Subcutaneous abdominal adipose tissue (tissue), 5 donors: ENCODE data around the gene ABCC4.

Experiments
- H3K27ac ChIP-seq: one replicate; pipeline ENCODE4 v1.7.0; 2013; ENCODE audit warnings: low read depth, mild to moderate bottlenecking, inconsistent platforms, low read length, moderate library complexity
- H3K27me3 ChIP-seq, 5 donors: one replicate each; pipeline ENCODE4 v1.7.0; 2013; ENCODE audit warnings: low read length in 5 of 5, inconsistent platforms in 1 of 5; ENCODE audit not compliant: control insufficient read depth in 5 of 5, insufficient read depth in 4 of 5
- H3K36me3 ChIP-seq, 5 donors: one replicate each; pipeline ENCODE4 v1.7.0; 2013; ENCODE audit warnings: low read length in 5 of 5; ENCODE audit not compliant: control insufficient read depth in 5 of 5, insufficient read depth in 5 of 5
- H3K4me1 ChIP-seq, 5 donors: one replicate each; pipeline ENCODE4 v1.7.0; 2013; ENCODE audit warnings: low read length in 5 of 5, mild to moderate bottlenecking in 3 of 5, moderate library complexity in 1 of 5; ENCODE audit not compliant: control insufficient read depth in 5 of 5, insufficient read depth in 5 of 5
- H3K4me3 ChIP-seq, 5 donors: one replicate each; pipeline ENCODE4 v1.7.0; 2013; ENCODE audit warnings: low read length in 5 of 5, low read depth in 1 of 5
- H3K9ac ChIP-seq, 5 donors: one replicate each; pipeline ENCODE4 v1.7.0; 2013; ENCODE audit warnings: low read length in 5 of 5, mild to moderate bottlenecking in 4 of 5, moderate library complexity in 3 of 5
- H3K9me3 ChIP-seq, 5 donors: one replicate each; pipeline ENCODE4 v1.7.0; 2013; ENCODE audit warnings: low read length in 5 of 5; ENCODE audit not compliant: control insufficient read depth in 5 of 5
- donor health status: healthy.
- donor health status: healthy.
- donor health status: healthy.
- donor health status: healthy.
- donor health status: healthy.

Gene ABCC4

GRCh38 chr13:95224064-95224463, 77.2 kb downstream of the ABCC4 start:
- no peak overlapping the region for H3K27ac ChIP-seq
- no peaks in the 10 kb centered on the region for H3K9me3 ChIP-seq
- no peak overlapping the region for H3K4me3 ChIP-seq
- H3K9ac ChIP-seq, result no peak overlapping the region
- H3K36me3 ChIP-seq, result no peaks in the 10 kb centered on the region
- H3K4me1 ChIP-seq, result no peaks in the 10 kb centered on the region
- no peaks in the 10 kb centered on the region for H3K27me3 ChIP-seq

- no peak overlapping the region for H3K4me3 ChIP-seq
- no peaks in the 10 kb centered on the region for H3K36me3 ChIP-seq
- H3K9me3 ChIP-seq, result no peaks in the 10 kb centered on the region
- no peaks in the 10 kb centered on the region for H3K4me1 ChIP-seq
- no peaks in the 10 kb centered on the region for H3K27me3 ChIP-seq
- no peak overlapping the region for H3K9ac ChIP-seq
- no peak overlapping the region for H3K27ac ChIP-seq
Measured at GRCh38 chr13:95222733-95223018, 78.6 kb downstream of the ABCC4 start.

GRCh38 chr13:95221971-95222732, 79.1 kb downstream of the ABCC4 start:
- no peak overlapping the region for H3K4me3 ChIP-seq
- H3K4me1 ChIP-seq, result no peaks in the 10 kb centered on the region
- no peaks in the 10 kb centered on the region for H3K9me3 ChIP-seq
- H3K27ac ChIP-seq, result no peak overlapping the region
- no peaks in the 10 kb centered on the region for H3K27me3 ChIP-seq
- no peak overlapping the region for H3K9ac ChIP-seq
- no peaks in the 10 kb centered on the region for H3K36me3 ChIP-seq

- H3K27ac ChIP-seq, result no peak overlapping the region
- no peak overlapping the region for H3K4me3 ChIP-seq
- no peaks in the 10 kb centered on the region for H3K36me3 ChIP-seq
- no peaks in the 10 kb centered on the region for H3K4me1 ChIP-seq
- no peaks in the 10 kb centered on the region for H3K9me3 ChIP-seq
- H3K9ac ChIP-seq, result no peak overlapping the region
- H3K27me3 ChIP-seq, result no peaks in the 10 kb centered on the region
Measured at GRCh38 chr13:95220611-95221010, 80.6 kb downstream of the ABCC4 start.

- Histone ChIP-seq H3K4me3 (no peak overlapping the region), H3K4me1 (peaks cover 0 to 4% (median 0%) of the 10 kb centered on the region in 5 donors), H3K27ac (no peak overlapping the region), H3K9ac (no peak overlapping the region), H3K9me3 (no peaks in the 10 kb centered on the region), H3K27me3 (no peaks in the 10 kb centered on the region), H3K36me3 (no peaks in the 10 kb centered on the region)
Measured at GRCh38 chr13:95217920-95218830, 83.1 kb downstream of the ABCC4 start.

GRCh38 chr13:95216182-95216581, 85.1 kb downstream of the ABCC4 start:
- Histone ChIP-seq H3K9me3 (no peaks in the 10 kb centered on the region), H3K36me3 (no peaks in the 10 kb centered on the region)

GRCh38 chr13:95212983-95213850, 88.0 kb downstream of the ABCC4 start:
- H3K36me3 ChIP-seq, result no peaks in the 10 kb centered on the region
- no peak overlapping the region for H3K9ac ChIP-seq
- no peak overlapping the region for H3K4me3 ChIP-seq
- H3K27me3 ChIP-seq, result no peaks in the 10 kb centered on the region
- H3K9me3 ChIP-seq, result no peaks in the 10 kb centered on the region
- peaks cover 0 to 6% (median 0%) of the 10 kb centered on the region in 5 donors for H3K4me1 ChIP-seq
- no peak overlapping the region for H3K27ac ChIP-seq

More at GRCh38 chr13:95216182-95216581, 85.1 kb downstream of the ABCC4 start:
- no peaks in the 10 kb centered on the region for H3K27me3 ChIP-seq
- H3K27ac ChIP-seq, result no peak overlapping the region
- no peak overlapping the region for H3K9ac ChIP-seq
- no peak overlapping the region for H3K4me3 ChIP-seq
- peaks cover 0 to 6% (median 0%) of the 10 kb centered on the region in 5 donors for H3K4me1 ChIP-seq

GRCh38 chr13:95209109-95209508, 92.1 kb downstream of the ABCC4 start:
- no peak overlapping the region for H3K27ac ChIP-seq
- H3K4me1 ChIP-seq, result peaks cover 0 to 6% (median 0%) of the 10 kb centered on the region in 5 donors
- H3K27me3 ChIP-seq, result no peaks in the 10 kb centered on the region
- no peak overlapping the region for H3K4me3 ChIP-seq
- no peak overlapping the region for H3K9ac ChIP-seq
- no peaks in the 10 kb centered on the region for H3K9me3 ChIP-seq
- peaks cover 0 to 12% (median 4%) of the 10 kb centered on the region in 5 donors for H3K36me3 ChIP-seq

- H3K4me1 ChIP-seq, result no peaks in the 10 kb centered on the region
- no peak overlapping the region for H3K4me3 ChIP-seq
- H3K36me3 ChIP-seq, result peaks cover 0 to 12% (median 4%) of the 10 kb centered on the region in 5 donors
Measured at GRCh38 chr13:95207769-95208366, 93.4 kb downstream of the ABCC4 start.

More at GRCh38 chr13:95207769-95208366, 93.4 kb downstream of the ABCC4 start:
- no peak overlapping the region for H3K27ac ChIP-seq
- H3K9me3 ChIP-seq, result no peaks in the 10 kb centered on the region
- no peak overlapping the region for H3K9ac ChIP-seq
- H3K27me3 ChIP-seq, result no peaks in the 10 kb centered on the region
